ENCODE results near the gene SLK. TPM values are rescaled to one million over a fixed set of nuclear protein-coding genes. Genes with fewer than 3 reads are reported as not detected.

The SLK gene
- total and polyA plus RNA-seq, 7 donors, result 15.5 to 48.6 (median 36.6) TPM

- 89 to 92% (median 92%) methylated on average over 5 of the region's 5 CpGs for WGBS, 3 donors
- TF ChIP-seq CTCF (IDR thresholded peaks at IDR 0.05), result no peak
- DNase-seq (no peak), ATAC-seq (no peak)
- H3K36me3 ChIP-seq (ENCODE audit: insufficient read depth in 1 of 2, low read depth in 1 of 2), result peaks cover 23 to 93% of the 10 kb centered on the region in 2 donors
- no peaks in the 10 kb centered on the region for H3K27me3 ChIP-seq (ENCODE audit: insufficient read depth in 3 of 3, low read length in 2 of 3)
- H3K27ac ChIP-seq, result no peak overlapping the region
- H3K4me3 ChIP-seq, result no peak overlapping the region
- H3K9me3 ChIP-seq, result no peaks in the 10 kb centered on the region
- intact Hi-C loops (cut with DNase I), result no loop called here
- H3K4me1 ChIP-seq, result no peaks in the 10 kb centered on the region
Observed at GRCh38 chr10:104022026-104022425, 55.1 kb downstream of the SLK start.

GRCh38 chr10:104025524-104025923, 58.6 kb downstream of the SLK start:
- H3K36me3 ChIP-seq (ENCODE audit: insufficient read depth in 1 of 2, low read depth in 1 of 2), result peaks cover 15 to 89% of the 10 kb centered on the region in 2 donors

DNA sequence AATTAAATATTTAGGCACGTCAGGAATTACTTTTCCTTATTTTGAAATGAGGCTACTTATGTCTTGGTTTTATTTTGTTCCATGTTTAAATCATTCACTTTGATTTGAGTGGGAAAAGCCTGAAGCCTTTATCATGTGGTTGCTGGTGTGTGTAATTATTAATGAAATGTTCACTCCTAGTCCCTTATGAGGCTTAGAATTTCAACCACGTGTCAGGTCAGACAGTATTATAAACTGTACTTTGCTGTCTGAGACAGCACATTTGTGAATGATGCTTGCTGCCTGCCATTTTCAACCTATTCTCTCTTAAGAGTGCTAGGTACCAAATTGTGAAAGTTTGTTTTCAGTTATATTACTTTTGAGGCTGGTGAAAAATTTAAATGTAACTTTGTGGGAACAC, 59.8 kb downstream of the SLK start:
- no peaks in the 10 kb centered on the region for H3K4me1 ChIP-seq
- DNase-seq (no peak), ATAC-seq (no peak)
- H3K9me3 ChIP-seq, result no peaks in the 10 kb centered on the region
- H3K4me3 ChIP-seq, result no peak overlapping the region
- intact Hi-C loops (cut with DNase I), result loop anchor here in 1 of 2 donors (5.0 kb wide), 1 partner anchor 96 kb away; the partner anchor contains the start of gene SFR1
- no peak for TF ChIP-seq CTCF (IDR thresholded peaks at IDR 0.05)
- peaks cover 13 to 80% of the 10 kb centered on the region in 2 donors for H3K36me3 ChIP-seq (ENCODE audit: insufficient read depth in 1 of 2, low read depth in 1 of 2)
- no peaks in the 10 kb centered on the region for H3K27me3 ChIP-seq (ENCODE audit: insufficient read depth in 3 of 3, low read length in 2 of 3)
- 65 to 75% (median 72%) methylated on average over 2 of the region's 2 CpGs for WGBS, 3 donors
- H3K27ac ChIP-seq, result no peak overlapping the region

More at GRCh38 chr10:104025524-104025923, 58.6 kb downstream of the SLK start:
- no peaks in the 10 kb centered on the region for H3K4me1 ChIP-seq
- TF ChIP-seq CTCF (IDR thresholded peaks at IDR 0.05), result no peak
- no peak for ATAC-seq
- WGBS, 3 donors, result 74 to 81% (median 77%) methylated on average over 5 of the region's 5 CpGs
- no peaks in the 10 kb centered on the region for H3K9me3 ChIP-seq
- no peak overlapping the region for H3K4me3 ChIP-seq
- H3K27me3 ChIP-seq (ENCODE audit: insufficient read depth in 3 of 3, low read length in 2 of 3), result no peaks in the 10 kb centered on the region
- no peak overlapping the region for H3K27ac ChIP-seq
- no peak for DNase-seq
- intact Hi-C loops (cut with DNase I), result loop anchor here in 1 of 2 donors (5.0 kb wide), 1 partner anchor 97 kb away; the partner anchor contains the start of gene SFR1

GRCh38 chr10:104028146-104028545, 61.2 kb downstream of the SLK start:
- no peak overlapping the region for H3K4me3 ChIP-seq
- DNase-seq (no peak), ATAC-seq (peak; percentile 60 to 72 (median 66))
- 82 to 88% (median 87%) methylated on average over 6 of the region's 6 CpGs for WGBS, 3 donors
- peak; percentile 34 for TF ChIP-seq CTCF (IDR thresholded peaks at IDR 0.05)
- intact Hi-C loops (cut with DNase I), result loop anchor here in 1 of 2 donors (5.0 kb wide), 1 partner anchor 94 kb away; the partner anchor contains the start of gene SFR1
- no peaks in the 10 kb centered on the region for H3K4me1 ChIP-seq
- no peaks in the 10 kb centered on the region for H3K9me3 ChIP-seq
- peaks cover 10 to 66% of the 10 kb centered on the region in 2 donors for H3K36me3 ChIP-seq (ENCODE audit: insufficient read depth in 1 of 2, low read depth in 1 of 2)
- H3K27ac ChIP-seq, result no peak overlapping the region
- H3K27me3 ChIP-seq (ENCODE audit: insufficient read depth in 3 of 3, low read length in 2 of 3), result no peaks in the 10 kb centered on the region

All from psoas muscle (tissue), 8 donors.